C4-2B (cell line): ENCODE data around the gene FBH1.

Experiments used
- ZFX ChIP-seq: fragments of 450-650 bp; IDR thresholded peaks from 2 replicates; pipeline ENCODE4 v1.6.1; 2017
- TF ChIP-seq, protein P1 (sequence below): fragments of 450-650 bp; conservative IDR thresholded peaks from 2 replicates; pipeline ENCODE4 v1.5.1; 2017; ENCODE audit warnings: mild to moderate bottlenecking

DNA sequence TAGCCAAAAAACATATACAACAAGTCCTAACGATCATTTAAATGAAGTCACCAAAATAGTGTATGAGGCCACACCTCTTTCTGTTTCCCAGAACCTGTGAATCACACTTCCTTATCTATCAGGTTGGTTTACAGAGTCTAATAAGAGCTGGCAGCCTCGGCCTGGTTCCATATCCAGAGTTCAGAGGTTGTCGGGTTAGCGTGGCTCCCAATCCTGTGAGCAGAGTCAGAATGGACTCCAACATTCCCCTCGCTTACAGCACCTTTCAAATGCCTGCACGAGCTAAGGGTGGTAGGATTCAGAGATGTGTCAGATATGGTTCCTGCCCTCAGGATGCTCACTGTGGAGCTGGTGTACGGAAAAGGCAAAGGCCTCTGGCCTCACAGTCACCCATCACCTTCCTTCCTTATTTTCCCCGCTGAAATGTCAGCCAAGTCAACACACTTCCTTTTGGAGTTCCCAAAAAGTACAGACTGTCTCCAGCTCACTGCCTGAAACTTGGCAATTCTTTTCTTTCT lies 81.3 kb downstream of the FBH1 start:
- TF ChIP-seq, protein P1, sequence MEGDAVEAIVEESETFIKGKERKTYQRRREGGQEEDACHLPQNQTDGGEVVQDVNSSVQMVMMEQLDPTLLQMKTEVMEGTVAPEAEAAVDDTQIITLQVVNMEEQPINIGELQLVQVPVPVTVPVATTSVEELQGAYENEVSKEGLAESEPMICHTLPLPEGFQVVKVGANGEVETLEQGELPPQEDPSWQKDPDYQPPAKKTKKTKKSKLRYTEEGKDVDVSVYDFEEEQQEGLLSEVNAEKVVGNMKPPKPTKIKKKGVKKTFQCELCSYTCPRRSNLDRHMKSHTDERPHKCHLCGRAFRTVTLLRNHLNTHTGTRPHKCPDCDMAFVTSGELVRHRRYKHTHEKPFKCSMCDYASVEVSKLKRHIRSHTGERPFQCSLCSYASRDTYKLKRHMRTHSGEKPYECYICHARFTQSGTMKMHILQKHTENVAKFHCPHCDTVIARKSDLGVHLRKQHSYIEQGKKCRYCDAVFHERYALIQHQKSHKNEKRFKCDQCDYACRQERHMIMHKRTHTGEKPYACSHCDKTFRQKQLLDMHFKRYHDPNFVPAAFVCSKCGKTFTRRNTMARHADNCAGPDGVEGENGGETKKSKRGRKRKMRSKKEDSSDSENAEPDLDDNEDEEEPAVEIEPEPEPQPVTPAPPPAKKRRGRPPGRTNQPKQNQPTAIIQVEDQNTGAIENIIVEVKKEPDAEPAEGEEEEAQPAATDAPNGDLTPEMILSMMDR, result no peak
- TF ChIP-seq ZFX, result no peak
